Measurements from ENCODE around the gene TAF6L. TPM values are rescaled to one million over a fixed set of nuclear protein-coding genes. Genes with fewer than 3 reads are reported as not detected.

TAF6L gene
- total RNA-seq, 1 experiment from 2014 or later: 37.7 TPM

DNA sequence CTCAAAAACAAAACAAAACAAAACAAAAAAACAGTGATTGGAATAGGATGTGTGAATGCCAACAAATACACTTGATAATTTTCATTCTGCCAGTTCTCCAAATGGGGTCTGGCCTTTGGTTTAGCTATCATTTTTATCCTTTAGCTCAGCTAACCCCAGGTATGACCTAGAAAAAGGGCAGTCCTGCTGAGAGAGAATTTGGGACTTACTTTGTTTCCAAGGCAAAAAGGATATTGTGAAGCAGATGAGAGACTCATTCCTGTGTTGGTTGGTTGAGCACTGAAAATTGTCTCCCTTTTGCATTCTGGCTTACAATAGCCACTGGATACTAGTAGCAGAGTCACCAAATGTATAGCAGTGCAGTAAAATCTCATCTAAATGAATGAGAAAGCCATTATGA lies 34.0 kb upstream of the TAF6L start:
- no peak overlapping the region for H2BK12ac ChIP-seq (ENCODE audit: insufficient read length, low read depth, low read length)
- no peaks in the 10 kb centered on the region for H3K27me3 ChIP-seq (ENCODE audit: insufficient read depth, low read length)
- Mint-ChIP-seq H3K9me3 (no peaks in the 10 kb centered on the region), H3K27me3 (ENCODE audit: low read depth) (no peaks in the 10 kb centered on the region), H3K4me1 (no peaks in the 10 kb centered on the region), H3K4me3 (no peak overlapping the region), H3K36me3 (ENCODE audit: insufficient read depth in 1 of 3, low read depth in 3 of 3) (peaks cover 18 to 52% (median 40%) of the 10 kb centered on the region in 3 experiments; a peak in 6 of 7 replicates), H3K27ac (no peak overlapping the region)
- H3K79me2 ChIP-seq (ENCODE audit: insufficient read depth, low read length): no peaks in the 10 kb centered on the region
- H3K9me3 ChIP-seq (ENCODE audit: control insufficient read depth, low read depth, low read length): no peaks in the 10 kb centered on the region
- H3K4me2 ChIP-seq (ENCODE audit: insufficient read depth, insufficient read length, low read length): no peak overlapping the region
- no peak for TF ChIP-seq CTCF (conservative IDR thresholded peaks at IDR 0.05)
- no peak overlapping the region for H2BK20ac ChIP-seq (ENCODE audit: low read depth, low read length, poor library complexity, severe bottlenecking)
- H3K23me2 ChIP-seq (ENCODE audit: insufficient read length, low read depth, low read length, poor library complexity, severe bottlenecking): no peaks in the 10 kb centered on the region
- H3K23ac ChIP-seq (ENCODE audit: insufficient read length, low read depth, low read length): no peak overlapping the region
- no peak overlapping the region for H2AFZ ChIP-seq (ENCODE audit: low read length)
- no peak overlapping the region for H3T11ph ChIP-seq (ENCODE audit: low read length)
- no peak overlapping the region for H2AK5ac ChIP-seq (ENCODE audit: insufficient read length, low read length)
- H4K8ac ChIP-seq (replicated peaks; ENCODE audit: insufficient read length, low read depth, low read length): no peak overlapping the region
- H3K27ac ChIP-seq (ENCODE audit: insufficient read length, low read depth, low read length): no peak overlapping the region
- no peaks in the 10 kb centered on the region for H3K4me1 ChIP-seq (ENCODE audit: insufficient read depth, low read length)
- H2BK120ac ChIP-seq (ENCODE audit: low read depth, low read length, poor library complexity, severe bottlenecking): no peak overlapping the region
- no peak overlapping the region for H4K5ac ChIP-seq (ENCODE audit: insufficient read length, low read depth, low read length)
- H3K18ac ChIP-seq (ENCODE audit: insufficient read length, low read depth, low read length): no peak overlapping the region
- no peak overlapping the region for H4K91ac ChIP-seq (ENCODE audit: insufficient read length, low read depth, low read length)
- H3K56ac ChIP-seq (ENCODE audit: insufficient read length, low read depth, low read length): no peak overlapping the region
- no peak overlapping the region for H3K14ac ChIP-seq (ENCODE audit: insufficient read depth, low read length)
- no peak for DNase-seq
- H3K79me1 ChIP-seq (ENCODE audit: insufficient read depth, low read depth, low read length, poor library complexity, severe bottlenecking): no peaks in the 10 kb centered on the region
- no peak overlapping the region for H2BK15ac ChIP-seq (ENCODE audit: low read depth, low read length)
- no peak overlapping the region for H3K9ac ChIP-seq (ENCODE audit: extremely low read depth, insufficient read length, low read length)
- no peak overlapping the region for H3K4ac ChIP-seq (ENCODE audit: low read depth, low read length)
- H2BK5ac ChIP-seq (ENCODE audit: insufficient read length, low read length): no peak overlapping the region
- no peaks in the 10 kb centered on the region for H4K20me1 ChIP-seq (ENCODE audit: control insufficient read depth, insufficient read depth, insufficient read length)
